Neural cell (in vitro differentiated cells): ENCODE results near the gene ACSS1.

Source experiments
- CTCF ChIP-seq: fragments of 450-650 bp; IDR thresholded peaks from 2 replicates; pipeline ENCODE4 v1.5.1; 2014; ENCODE audit warnings: antibody characterized with exemption, mild to moderate bottlenecking, moderate library complexity; ENCODE audit not compliant: poor library complexity, severe bottlenecking
- MXI1 ChIP-seq: fragments of 450-650 bp; conservative IDR thresholded peaks from 2 replicates; pipeline ENCODE4 v1.6.1; 2014; ENCODE audit warnings: antibody characterized with exemption, mild to moderate bottlenecking; ENCODE audit not compliant: poor library complexity, severe bottlenecking
- POLR2AphosphoS5 ChIP-seq: IDR thresholded peaks from 2 replicates; pipeline ENCODE4 v1.6.1; 2012
- REST ChIP-seq: IDR thresholded peaks from 2 replicates; pipeline ENCODE4 v1.6.1; 2012; ENCODE audit warnings: borderline replicate concordance

- TF ChIP-seq CTCF (no peak), MXI1 (no peak), POLR2AphosphoS5 (no peak), REST (no peak)
These were observed 76.1 kb downstream of the ACSS1 start for GRCh38 chr20:24981790-24982189.
